Germinal center (tissue), 1 donor: ENCODE results near the gene DESI2.
A peak's percentile ranks its signal among the peaks of the same experiment; 100 is the strongest.

Source experiments
- DNase-seq: peaks from one replicate; pipeline ENCODE4 v3.0.0; 2012; ENCODE audit warnings: mixed read lengths, low spot score

The DESI2 gene

GRCh38 chr1:244652623-244653438 is at the start of gene DESI2:
TSS of gene DESI2 (plus strand) at chr1:244653126. CDS start at chr1:244653314, 188 bp downstream.
- DNase-seq, result peak; percentile 97

- peak; percentile 15 for DNase-seq
These were observed 49.4 kb upstream of the DESI2 start for GRCh38 chr1:244603498-244603897.

GRCh38 chr1:244605835-244606370 is 47.0 kb upstream of the DESI2 start:
- DNase-seq, result no peak

- no peak for DNase-seq
These were observed 38.7 kb upstream of the DESI2 start for GRCh38 chr1:244614113-244614836.

- DNase-seq, result no peak
These were observed 38.0 kb upstream of the DESI2 start for GRCh38 chr1:244614879-244615278.

GRCh38 chr1:244615301-244615700 is 37.6 kb upstream of the DESI2 start:
- no peak for DNase-seq

- no peak for DNase-seq
These were observed 26.2 kb upstream of the DESI2 start for GRCh38 chr1:244626709-244627108.

- DNase-seq, result no peak
These were observed 24.1 kb upstream of the DESI2 start for GRCh38 chr1:244628789-244629188.

- DNase-seq, result no peak
These were observed 19.8 kb upstream of the DESI2 start for GRCh38 chr1:244633140-244633539.

- no peak for DNase-seq
These were observed 18.4 kb upstream of the DESI2 start for GRCh38 chr1:244634546-244634945.

- DNase-seq, result no peak
These were observed 16.3 kb upstream of the DESI2 start for GRCh38 chr1:244636488-244637259.

GRCh38 chr1:244639561-244639960 is 13.4 kb upstream of the DESI2 start:
- DNase-seq, result no peak

GRCh38 chr1:244640917-244641316 is 12.0 kb upstream of the DESI2 start:
- no peak for DNase-seq

GRCh38 chr1:244642526-244642925 is 10.4 kb upstream of the DESI2 start:
- DNase-seq, result no peak

GRCh38 chr1:244642988-244643387 is 9.9 kb upstream of the DESI2 start:
- no peak for DNase-seq

GRCh38 chr1:244645414-244645813 is 7.5 kb upstream of the DESI2 start:
- no peak for DNase-seq

- DNase-seq, result no peak
These were observed 7.0 kb upstream of the DESI2 start for GRCh38 chr1:244645890-244646289.

- no peak for DNase-seq
These were observed 5.1 kb upstream of the DESI2 start for GRCh38 chr1:244647819-244648218.

GRCh38 chr1:244651956-244652622 is 837 bp upstream of the DESI2 start:
- no peak for DNase-seq

GRCh38 chr1:244653439-244654107 is 647 bp downstream of the DESI2 start:
- peak; percentile 13 for DNase-seq
